Astrocyte (in vitro differentiated cells and primary cell): ENCODE measurements around the gene APMAP. TPM values are rescaled to one million over a fixed set of nuclear protein-coding genes. Genes with fewer than 3 reads are reported as not detected.

Experiments
- DNase-seq: peaks from one replicate; pipeline ENCODE4 v3.0.0-alpha.2; 2010; ENCODE audit warnings: low read depth
- FAIRE-seq: peaks from 2 replicates; lab custom pipeline; 2011; peaks lifted over from hg19 to GRCh38; lab: Jason Lieb, UNC
- H2AFZ ChIP-seq: 2 replicates; pipeline ENCODE4 v1.6.0; 2012; ENCODE audit warnings: low read depth, low read length, inconsistent platforms
- H3K27ac ChIP-seq: 2 replicates; pipeline ENCODE4 v1.5.1; 2011; ENCODE audit warnings: low read depth, low read length, inconsistent platforms
- H3K27me3 ChIP-seq: 2 replicates; pipeline ENCODE4 v1.6.0; 2011; ENCODE audit warnings: low read length, inconsistent platforms; ENCODE audit not compliant: insufficient read depth
- H3K36me3 ChIP-seq: 2 replicates; pipeline ENCODE4 v1.5.1; 2011; ENCODE audit warnings: low read length, inconsistent platforms; ENCODE audit not compliant: insufficient read depth
- H3K4me1 ChIP-seq: 2 replicates; pipeline ENCODE4 v1.5.1; 2011; ENCODE audit warnings: low read length, inconsistent platforms; ENCODE audit not compliant: insufficient read depth
- H3K4me2 ChIP-seq: 2 replicates; pipeline ENCODE4 v1.6.0; 2012; ENCODE audit warnings: low read length, inconsistent platforms
- H3K4me3 ChIP-seq: 2 replicates; pipeline ENCODE4 v1.5.1; 2011; ENCODE audit warnings: low read depth, mild to moderate bottlenecking, low read length, inconsistent platforms; ENCODE audit not compliant: insufficient read depth
- H3K79me2 ChIP-seq: 2 replicates; pipeline ENCODE4 v1.6.0; 2012; ENCODE audit warnings: mild to moderate bottlenecking, low read length, inconsistent platforms; ENCODE audit not compliant: insufficient read depth
- H3K9ac ChIP-seq: 2 replicates; pipeline ENCODE4 v1.6.0; 2012; ENCODE audit warnings: mild to moderate bottlenecking, low read length, inconsistent platforms
- H3K9me3 ChIP-seq: 2 replicates; pipeline ENCODE4 v1.5.1; 2012; ENCODE audit warnings: low read depth, mild to moderate bottlenecking, low read length, inconsistent platforms; ENCODE audit not compliant: insufficient read depth
- H4K20me1 ChIP-seq: 2 replicates; pipeline ENCODE4 v1.6.0; 2012; ENCODE audit warnings: low read length, inconsistent platforms; ENCODE audit not compliant: insufficient read depth
- H3K27ac Mint-ChIP-seq: one replicate; pipeline ENCODE4 v1.8.0; 2021; ENCODE audit warnings: mild to moderate bottlenecking, mixed read lengths; ENCODE audit not compliant: unreplicated experiment
- H3K27me3 Mint-ChIP-seq: one replicate; pipeline ENCODE4 v1.8.0; 2021; ENCODE audit warnings: low read depth, mixed read lengths; ENCODE audit not compliant: unreplicated experiment
- H3K36me3 Mint-ChIP-seq: one replicate; pipeline ENCODE4 v1.8.0; 2021; ENCODE audit warnings: low read depth, mixed read lengths; ENCODE audit not compliant: unreplicated experiment
- H3K4me1 Mint-ChIP-seq: one replicate; pipeline ENCODE4 v1.8.0; 2021; ENCODE audit warnings: low read depth, mixed read lengths; ENCODE audit not compliant: unreplicated experiment
- H3K4me3 Mint-ChIP-seq: one replicate; pipeline ENCODE4 v1.8.0; 2021; ENCODE audit warnings: mild to moderate bottlenecking, moderate library complexity, mixed read lengths; ENCODE audit not compliant: unreplicated experiment
- H3K9me3 Mint-ChIP-seq: one replicate; pipeline ENCODE4 v1.8.0; 2021; ENCODE audit warnings: mild to moderate bottlenecking, mixed read lengths; ENCODE audit not compliant: unreplicated experiment
- EZH2 ChIP-seq: IDR thresholded peaks from 2 replicates; pipeline ENCODE4 v1.6.1; 2012; ENCODE audit warnings: mild to moderate bottlenecking, low read length, inconsistent platforms; ENCODE audit not compliant: insufficient read depth
- total RNA-seq: library from RNA; stranded (reverse); gene quantifications from 2 replicates; pipeline ENCODE4 v1.2.1, GENCODE V29; 2021
- TF ChIP-seq, protein P1 (sequence below): IDR thresholded peaks from 2 replicates; pipeline ENCODE4 v1.5.1; 2011; ENCODE audit warnings: low read depth, mild to moderate bottlenecking, inconsistent platforms, low read length, moderate library complexity; ENCODE audit not compliant: insufficient read depth

Gene APMAP
- total RNA-seq, 1 donor from 2014 or later, result 110 TPM

DNA sequence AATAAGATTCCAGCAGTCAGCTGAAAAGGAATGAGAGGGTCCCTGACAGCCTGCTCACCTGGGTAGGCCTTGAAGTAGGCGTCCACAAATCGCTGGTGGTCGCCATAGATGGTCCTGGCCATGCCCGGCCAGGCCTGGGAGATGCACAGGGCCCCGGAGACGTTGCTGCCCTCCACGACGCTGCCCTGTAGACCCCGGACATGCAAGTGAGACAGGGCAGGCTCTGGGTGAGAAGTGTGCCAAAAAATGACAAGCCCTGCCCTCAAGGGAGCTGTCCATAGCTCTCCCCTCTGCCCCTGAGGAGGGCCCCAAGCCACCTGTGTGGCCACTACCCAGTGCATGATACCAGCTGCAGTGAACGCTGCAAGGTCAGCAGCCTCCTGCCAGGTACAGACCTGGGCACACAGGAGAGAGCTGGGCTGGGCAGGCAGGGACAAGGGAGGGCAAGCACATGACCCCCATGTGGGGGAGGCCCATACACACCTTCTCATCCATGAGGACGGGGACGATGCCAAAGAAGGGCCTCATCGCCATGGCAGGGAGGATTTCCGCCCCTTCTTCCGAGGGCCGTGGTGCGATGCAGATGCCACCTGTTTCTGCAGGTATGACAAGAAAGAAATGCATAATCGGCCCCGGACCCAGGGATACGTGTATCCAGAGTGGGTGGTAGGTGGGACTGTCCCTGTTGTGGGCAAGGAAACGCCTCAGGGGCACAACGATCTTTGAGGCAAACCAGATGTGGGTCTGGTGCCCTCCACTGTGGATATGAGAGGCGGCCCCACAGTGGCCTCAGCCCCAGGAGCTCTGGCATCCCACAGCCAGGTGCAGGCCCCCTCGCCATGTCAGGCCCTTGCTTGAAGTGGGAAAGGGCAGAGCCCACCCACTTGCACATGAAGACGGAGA lies 21.2 kb upstream of the APMAP start:
- Histone ChIP-seq H3K36me3 (no peaks in the 10 kb centered on the region), H3K9me3 (no peaks in the 10 kb centered on the region), H2AFZ (no peak overlapping the region), H3K4me3 (no peak overlapping the region), H3K79me2 (no peaks in the 10 kb centered on the region), H3K4me2 (no peak overlapping the region), H3K4me1 (no peaks in the 10 kb centered on the region), H3K27ac (no peak overlapping the region), H3K27me3 (no peaks in the 10 kb centered on the region), H3K9ac (no peak overlapping the region), H4K20me1 (no peaks in the 10 kb centered on the region)
- no peak overlapping the region for H3K27ac Mint-ChIP-seq
- no peaks in the 10 kb centered on the region for H3K4me1 Mint-ChIP-seq
- FAIRE-seq (no peak), DNase-seq (no peak)
- no peaks in the 10 kb centered on the region for H3K36me3 Mint-ChIP-seq
- TF ChIP-seq EZH2, result no peak
- TF ChIP-seq, protein P1, sequence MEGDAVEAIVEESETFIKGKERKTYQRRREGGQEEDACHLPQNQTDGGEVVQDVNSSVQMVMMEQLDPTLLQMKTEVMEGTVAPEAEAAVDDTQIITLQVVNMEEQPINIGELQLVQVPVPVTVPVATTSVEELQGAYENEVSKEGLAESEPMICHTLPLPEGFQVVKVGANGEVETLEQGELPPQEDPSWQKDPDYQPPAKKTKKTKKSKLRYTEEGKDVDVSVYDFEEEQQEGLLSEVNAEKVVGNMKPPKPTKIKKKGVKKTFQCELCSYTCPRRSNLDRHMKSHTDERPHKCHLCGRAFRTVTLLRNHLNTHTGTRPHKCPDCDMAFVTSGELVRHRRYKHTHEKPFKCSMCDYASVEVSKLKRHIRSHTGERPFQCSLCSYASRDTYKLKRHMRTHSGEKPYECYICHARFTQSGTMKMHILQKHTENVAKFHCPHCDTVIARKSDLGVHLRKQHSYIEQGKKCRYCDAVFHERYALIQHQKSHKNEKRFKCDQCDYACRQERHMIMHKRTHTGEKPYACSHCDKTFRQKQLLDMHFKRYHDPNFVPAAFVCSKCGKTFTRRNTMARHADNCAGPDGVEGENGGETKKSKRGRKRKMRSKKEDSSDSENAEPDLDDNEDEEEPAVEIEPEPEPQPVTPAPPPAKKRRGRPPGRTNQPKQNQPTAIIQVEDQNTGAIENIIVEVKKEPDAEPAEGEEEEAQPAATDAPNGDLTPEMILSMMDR, result no peak
- no peaks in the 10 kb centered on the region for H3K9me3 Mint-ChIP-seq
- H3K27me3 Mint-ChIP-seq, result peaks cover 52% of the 10 kb centered on the region
- H3K4me3 Mint-ChIP-seq, result no peak overlapping the region

DNA sequence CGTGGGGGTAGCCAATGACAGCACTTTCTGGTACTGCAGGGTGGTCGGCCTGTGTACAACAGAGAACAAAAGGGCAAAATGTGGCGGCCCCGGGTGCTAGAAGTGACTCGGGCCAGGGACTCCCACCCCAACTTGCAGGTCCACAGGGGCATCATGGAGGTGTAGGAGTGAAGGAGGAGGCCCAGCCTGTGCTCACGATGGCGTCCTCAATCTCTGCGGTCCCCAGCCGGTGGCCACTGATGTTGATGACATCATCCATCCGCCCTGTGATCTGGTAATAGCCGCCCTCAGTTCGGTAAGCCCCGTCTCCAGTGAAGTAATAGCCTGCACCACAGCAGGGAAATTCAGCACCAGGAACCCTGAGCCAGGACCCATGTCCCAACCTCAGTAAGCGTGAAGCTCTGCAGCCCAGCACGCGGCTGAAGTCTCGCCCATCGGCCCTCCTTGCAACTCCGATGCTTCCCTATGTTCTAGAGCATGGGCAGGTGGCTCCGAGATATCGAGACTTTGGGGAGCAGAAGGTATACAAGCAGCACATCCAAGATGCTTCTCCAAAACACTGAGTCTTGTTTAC lies 20.2 kb upstream of the APMAP start:
- no peak overlapping the region for H3K4me3 ChIP-seq
- peaks cover 46% of the 10 kb centered on the region for H3K27me3 Mint-ChIP-seq
- FAIRE-seq, result no peak

More for the DNA sequence above, 20.2 kb upstream of the APMAP start:
- no peaks in the 10 kb centered on the region for H3K9me3 Mint-ChIP-seq
- H3K27ac ChIP-seq, result no peak overlapping the region
- no peak overlapping the region for H2AFZ ChIP-seq
- H3K9me3 ChIP-seq, result no peaks in the 10 kb centered on the region
- no peaks in the 10 kb centered on the region for H3K79me2 ChIP-seq
- no peaks in the 10 kb centered on the region for H3K4me1 Mint-ChIP-seq
- DNase-seq, result no peak
- H3K36me3 Mint-ChIP-seq, result no peaks in the 10 kb centered on the region
- no peak overlapping the region for H3K4me2 ChIP-seq
- TF ChIP-seq EZH2, result no peak
- TF ChIP-seq, protein P1, result no peak
- no peaks in the 10 kb centered on the region for H3K36me3 ChIP-seq
- no peaks in the 10 kb centered on the region for H3K27me3 ChIP-seq
- H3K4me3 Mint-ChIP-seq, result no peak overlapping the region
- no peaks in the 10 kb centered on the region for H3K4me1 ChIP-seq
- H3K27ac Mint-ChIP-seq, result no peak overlapping the region
- H3K9ac ChIP-seq, result no peak overlapping the region
- H4K20me1 ChIP-seq, result no peaks in the 10 kb centered on the region
